CD4-positive, alpha-beta T cell (primary cell): ENCODE data around the gene ZMAT1. TPM values are rescaled to one million over a fixed set of nuclear protein-coding genes. Genes with fewer than 3 reads are reported as not detected.

Source experiments
- ATAC-seq: fragments of 200-7000 bp; cut with Tn5 transposase; one replicate; pipeline ENCODE4 v1.10.0; 2022; ENCODE audit warnings: mild to moderate bottlenecking; ENCODE audit not compliant: poor library complexity
- CTCF ChIA-PET: fragments of 350-600 bp; sonication (Branson Sonifier 250); formaldehyde crosslinking; loops from one replicate; lab custom pipeline; 2021; ENCODE audit warnings: antibody characterized with exemption, inconsistent platforms; lab: Charles Lee
- POLR2A ChIA-PET: fragments of 350-600 bp; sonication (Branson Sonifier 250); formaldehyde crosslinking; loops from one replicate; lab custom pipeline; 2021; ENCODE audit warnings: antibody characterized with exemption, inconsistent platforms; lab: Charles Lee
- DNase-seq, 14 experiments: peaks; one replicate each; pipeline ENCODE4 v3.0.0-alpha.2; 2013 to 2020; ENCODE audit warnings: mixed read lengths in 2 of 14
- H3K27ac ChIP-seq, 2 donors: one replicate each; pipeline versions ENCODE4 v1.5.1 to v1.7.0; 2013; ENCODE audit warnings: low read length in 2 of 2, low read depth in 1 of 2, mild to moderate bottlenecking in 1 of 2
- H3K27me3 ChIP-seq, 2 experiments: 1 replicate in 1 of 2; 2 replicates in 1 of 2; pipeline versions ENCODE4 v1.6.1 to v1.7.0; 2013; ENCODE audit warnings: low read length in 2 of 2, control low read depth in 1 of 2, mild to moderate bottlenecking in 1 of 2, moderate library complexity in 1 of 2; ENCODE audit not compliant: insufficient read depth in 2 of 2, control insufficient read depth in 1 of 2
- H3K36me3 ChIP-seq: one replicate; pipeline ENCODE4 v1.6.1; 2013; ENCODE audit warnings: low read length, control low read depth; ENCODE audit not compliant: insufficient read depth
- H3K4me1 ChIP-seq: one replicate; pipeline ENCODE4 v1.6.1; 2013; ENCODE audit warnings: low read length, control low read depth; ENCODE audit not compliant: insufficient read depth
- H3K4me3 ChIP-seq: one replicate; pipeline ENCODE4 v1.5.1; 2013; ENCODE audit warnings: mild to moderate bottlenecking, low read length, moderate library complexity
- H3K9me3 ChIP-seq, 2 experiments: 1 replicate in 1 of 2; 2 replicates in 1 of 2; pipeline versions ENCODE4 v1.6.1 to v1.7.0; 2013; ENCODE audit warnings: low read length in 2 of 2, mild to moderate bottlenecking in 2 of 2, control low read depth in 1 of 2, moderate library complexity in 1 of 2; ENCODE audit not compliant: control insufficient read depth in 1 of 2, insufficient read depth in 1 of 2
- H3K27ac Mint-ChIP-seq: one replicate; pipeline ENCODE4 v1.8.0; 2020; ENCODE audit warnings: mixed read lengths
- H3K27me3 Mint-ChIP-seq: one replicate; pipeline ENCODE4 v1.8.0; 2021; ENCODE audit warnings: mixed read lengths
- H3K36me3 Mint-ChIP-seq: one replicate; pipeline ENCODE4 v1.8.0; 2021; ENCODE audit warnings: low read depth, mixed read lengths
- H3K4me1 Mint-ChIP-seq: one replicate; pipeline ENCODE4 v1.8.0; 2021; ENCODE audit warnings: low read depth, mixed read lengths
- H3K4me3 Mint-ChIP-seq: one replicate; pipeline ENCODE4 v1.8.0; 2020; ENCODE audit warnings: mild to moderate bottlenecking, mixed read lengths
- H3K9me3 Mint-ChIP-seq: one replicate; pipeline ENCODE4 v1.8.0; 2020; ENCODE audit warnings: mixed read lengths
- CTCF ChIP-seq: fragments of 200-600 bp; IDR thresholded peaks from one replicate; pipeline ENCODE4 v1.8.0; 2022; ENCODE audit warnings: antibody characterized with exemption, mild to moderate bottlenecking
- intact Hi-C, 2 experiments: fragments of 100-400 bp; cut with DNase I in 1 of 2; cut with micrococcal nuclease in 1 of 2; formaldehyde crosslinking; loops; one replicate each; pipeline versions ENCODE4 v1.15.1 to v1.9.0; 2023 to 2025; cut with DNase I, micrococcal nuclease
- total RNA-seq, 174 experiments: library from RNA in 2 of 174; stranded (reverse) in 2 of 174; gene quantifications; one replicate each; pipeline ENCODE4 v1.2.3 and lab custom pipeline; 2021 to 2026

ZMAT1 gene
- total RNA-seq, 2 experiments from 2014 or later = 19.2 to 20.2 TPM

GRCh38 chrX:101904996-101905395 lies 26.8 kb downstream of the ZMAT1 start:
- POLR2A ChIA-PET = no interaction called here

More at GRCh38 chrX:101904996-101905395, 26.8 kb downstream of the ZMAT1 start:
- Mint-ChIP-seq H3K4me3 (no peak overlapping the region), H3K27me3 (no peaks in the 10 kb centered on the region), H3K27ac (no peak overlapping the region), H3K4me1 (no peaks in the 10 kb centered on the region), H3K36me3 (peaks cover 48% of the 10 kb centered on the region), H3K9me3 (no peaks in the 10 kb centered on the region)
- Histone ChIP-seq H3K27me3 (no peaks in the 10 kb centered on the region), H3K9me3 (peaks cover 4 to 27% of the 10 kb centered on the region in 2 experiments), H3K4me1 (no peaks in the 10 kb centered on the region), H3K27ac (no peak overlapping the region), H3K36me3 (no peaks in the 10 kb centered on the region), H3K4me3 (no peak overlapping the region)
- DNase-seq (no peak), ATAC-seq (no peak)
- TF ChIP-seq CTCF = no peak
- CTCF ChIA-PET = no interaction called here
- intact Hi-C loops = no loop called here

Other genes starting within 250 kb of the ZMAT1 start
- 1 to 10 TPM in 1 of 2 experiments, under 1 TPM in 1; 0.59 to 1.2 TPM for gene TCEAL2, start 193.7 kb upstream of the ZMAT1 start, total RNA-seq
- gene TCEAL6, start 210.5 kb upstream of the ZMAT1 start, total RNA-seq = not detected
- gene BEX5, start 223.9 kb upstream of the ZMAT1 start, total RNA-seq = 10 to 100 TPM; 12.4 to 14.3 TPM